RWPE1 (cell line): ENCODE data around the gene OR9Q1.
"Not testable (repeated sequence)": the region's sequence is repeated elsewhere in the genome, so short reads cannot be mapped to it uniquely, and the experiment has no call there.

Experiments used
- CTCF ChIA-PET: fragments of 350-600 bp; sonication (Branson Sonifier 250); formaldehyde crosslinking; extraction: SDS; loops from one replicate; lab custom pipeline; 2021; lab: Yijun Ruan, JAX
- POLR2A ChIA-PET: fragments of 400-600 bp; formaldehyde crosslinking; extraction: SDS; loops from one replicate; lab custom pipeline; 2020; ENCODE audit warnings: antibody characterized with exemption; ENCODE audit not compliant: low non-redundant PET; lab: Yijun Ruan, JAX
- DNase-seq: peaks from one replicate; pipeline ENCODE4 v3.0.0; 2012; ENCODE audit warnings: low spot score
- H3K27ac ChIP-seq: fragments of 450-650 bp; 2 replicates; pipeline ENCODE4 v1.5.1; 2017
- CTCF ChIP-seq: fragments of 450-650 bp; conservative IDR thresholded peaks from 2 replicates; pipeline ENCODE4 v1.5.1; 2017; ENCODE audit warnings: low read depth, mild to moderate bottlenecking

OR9Q1 gene

GRCh38 chr11:57980201-57980600, 43.5 kb upstream of the OR9Q1 start:
- ChIA-PET CTCF (no interaction called here), POLR2A (no interaction called here)
- no peak for DNase-seq
- no peak for TF ChIP-seq CTCF
- H3K27ac ChIP-seq = no peak overlapping the region

- POLR2A ChIA-PET = no interaction called here
- TF ChIP-seq CTCF = no peak
- DNase-seq = no peak
- no peak overlapping the region for H3K27ac ChIP-seq
- CTCF ChIA-PET = no interaction called here
These were observed 42.1 kb upstream of the OR9Q1 start for GRCh38 chr11:57981536-57981935.

GRCh38 chr11:57982776-57983175, 40.9 kb upstream of the OR9Q1 start:
- ChIA-PET CTCF (interaction anchor here (0.6 kb wide), 1 partner anchor 277 kb away, joined by 3 read pairs; no protein-coding TSS in a partner anchor), POLR2A (no interaction called here)
- H3K27ac ChIP-seq = no peak overlapping the region
- no peak for TF ChIP-seq CTCF
- no peak for DNase-seq

GRCh38 chr11:57983191-57983590, 40.5 kb upstream of the OR9Q1 start:
- no peak for DNase-seq
- ChIA-PET CTCF (interaction anchor here (0.6 kb wide), 1 partner anchor 276 kb away, joined by 3 read pairs; no protein-coding TSS in a partner anchor), POLR2A (no interaction called here)
- no peak for TF ChIP-seq CTCF
- no peak overlapping the region for H3K27ac ChIP-seq

- H3K27ac ChIP-seq, DNase-seq, POLR2A ChIA-PET, CTCF ChIA-PET: not testable (repeated sequence)
These were observed 24.2 kb upstream of the OR9Q1 start for GRCh38 chr11:57999523-57999922.

- CTCF ChIA-PET, DNase-seq, POLR2A ChIA-PET, H3K27ac ChIP-seq: not testable (repeated sequence)
These were observed 23.7 kb upstream of the OR9Q1 start for GRCh38 chr11:58000021-58000420.

GRCh38 chr11:58000699-58001098, 23.0 kb upstream of the OR9Q1 start:
- no peak for TF ChIP-seq CTCF
- no peak overlapping the region for H3K27ac ChIP-seq
- ChIA-PET CTCF (no interaction called here), POLR2A (no interaction called here)
- DNase-seq = no peak

GRCh38 chr11:58003036-58003435, 20.6 kb upstream of the OR9Q1 start:
- ChIA-PET POLR2A (no interaction called here), CTCF (interaction anchor here (0.7 kb wide), 1 partner anchor 653 kb away, joined by 3 read pairs; no protein-coding TSS in a partner anchor)
- no peak for TF ChIP-seq CTCF
- H3K27ac ChIP-seq = no peak overlapping the region
- no peak for DNase-seq
